Astrocyte of the hippocampus (primary cell): Measurements from ENCODE around the gene NAA15.
"Not testable (repeated sequence)": the region's sequence is repeated elsewhere in the genome, so short reads cannot be mapped to it uniquely, and the experiment has no call there.

ENCODE experiments used
- DNase-seq: peaks from one replicate; pipeline ENCODE4 v3.0.0; 2011; ENCODE audit warnings: low read depth, low spot score

Gene NAA15

DNA sequence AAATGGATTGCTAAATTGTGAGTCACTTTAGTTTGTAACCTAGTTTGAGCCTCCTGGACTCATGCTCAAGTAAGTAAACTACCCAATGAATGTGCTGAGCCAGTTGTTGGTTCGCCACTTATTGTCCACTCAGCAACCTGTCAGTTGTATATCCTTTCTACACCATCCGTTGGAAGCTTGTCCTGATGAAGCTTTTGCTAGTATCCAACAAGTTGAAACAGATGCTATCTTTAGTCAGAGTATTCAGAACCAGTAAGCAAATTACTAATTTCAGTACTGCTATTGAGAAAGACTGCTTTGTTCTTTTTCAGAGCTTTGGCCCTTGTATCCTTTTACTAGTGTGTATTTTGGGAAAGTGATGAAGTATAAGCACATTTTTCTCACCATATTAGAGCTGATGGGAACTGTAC is 4.3 kb upstream of the NAA15 start:
- peak; percentile 42 for DNase-seq

DNA sequence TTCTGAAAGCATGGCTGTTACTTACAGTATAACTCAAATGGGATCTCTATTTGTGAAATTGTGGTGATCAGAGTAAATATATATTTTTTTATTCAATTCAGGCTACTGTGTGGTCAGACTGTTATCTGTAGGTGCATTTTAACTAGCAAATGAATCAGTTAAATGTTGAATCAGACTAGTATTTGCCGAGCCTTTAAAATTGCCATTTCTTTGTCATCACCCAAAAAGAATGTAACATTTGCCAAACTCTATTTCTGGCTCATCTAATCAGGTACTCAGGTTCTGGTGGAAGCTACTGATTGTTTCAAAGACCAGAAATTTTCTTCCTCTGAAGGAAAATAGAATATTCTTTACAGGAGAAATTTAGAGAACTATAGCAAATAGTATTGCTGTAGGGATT is 1.8 kb upstream of the NAA15 start:
- DNase-seq = peak; percentile 26

DNA sequence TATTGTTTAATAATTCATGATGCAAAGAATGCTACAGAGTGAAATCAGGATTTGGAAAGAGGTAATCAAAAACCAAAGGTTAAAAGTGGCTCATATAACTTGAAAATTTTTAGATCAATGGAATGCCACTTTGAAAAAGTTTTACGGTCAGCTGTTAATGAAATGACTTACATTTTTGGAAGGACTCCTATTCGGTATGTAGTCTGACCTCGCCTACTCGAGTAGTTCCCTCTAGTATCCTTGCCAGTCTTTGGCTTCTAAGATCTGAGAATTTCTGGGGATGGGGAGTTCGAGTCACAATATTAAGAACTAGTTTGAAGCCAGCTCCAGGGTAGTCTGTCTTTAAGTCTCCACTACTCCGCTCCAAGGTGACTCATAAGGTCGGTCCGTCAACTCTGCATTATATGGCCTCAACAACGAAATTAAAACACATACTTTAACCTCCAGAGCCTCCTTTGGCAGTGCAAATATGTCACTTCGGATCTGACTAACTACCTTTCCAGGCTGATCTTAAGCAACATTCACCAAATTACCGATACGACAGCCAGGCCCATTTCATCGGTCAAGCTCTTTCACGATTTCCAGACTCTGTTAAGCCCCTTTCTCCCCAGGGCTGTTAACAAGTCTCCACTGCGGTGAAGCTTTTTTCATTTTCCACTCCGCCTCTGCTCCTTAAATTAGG is 733 bp upstream of the NAA15 start:
- DNase-seq = peak; percentile 71

GRCh38 chr4:139301821-139302611 is 711 bp downstream of the NAA15 start, which contains the start of gene NDUFC1:
Gene NDUFC1 (minus strand): TSS chr4:139302477. CDS start chr4:139295798, 6,679 bp downstream.
- DNase-seq = peak; percentile 68

DNA sequence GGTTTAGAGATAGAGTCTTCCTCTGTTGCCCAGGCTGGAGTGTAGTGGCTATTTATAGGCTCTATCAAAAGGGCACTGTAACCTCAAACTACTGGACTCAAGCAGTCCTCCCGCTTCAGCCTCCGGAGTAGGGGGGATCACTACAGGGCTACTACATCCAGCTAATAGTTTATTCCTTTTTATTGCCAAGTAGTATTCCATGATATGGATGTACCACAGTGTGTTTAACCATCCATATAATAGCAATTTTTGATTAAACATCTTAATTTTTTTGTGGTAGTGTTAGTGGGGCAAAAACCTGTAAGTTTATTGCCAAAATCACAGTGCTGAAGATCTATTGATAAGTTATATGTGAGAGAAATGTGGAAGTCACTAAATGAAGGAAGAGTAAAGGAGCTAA is 3.6 kb downstream of the NAA15 start:
- no peak for DNase-seq

DNA sequence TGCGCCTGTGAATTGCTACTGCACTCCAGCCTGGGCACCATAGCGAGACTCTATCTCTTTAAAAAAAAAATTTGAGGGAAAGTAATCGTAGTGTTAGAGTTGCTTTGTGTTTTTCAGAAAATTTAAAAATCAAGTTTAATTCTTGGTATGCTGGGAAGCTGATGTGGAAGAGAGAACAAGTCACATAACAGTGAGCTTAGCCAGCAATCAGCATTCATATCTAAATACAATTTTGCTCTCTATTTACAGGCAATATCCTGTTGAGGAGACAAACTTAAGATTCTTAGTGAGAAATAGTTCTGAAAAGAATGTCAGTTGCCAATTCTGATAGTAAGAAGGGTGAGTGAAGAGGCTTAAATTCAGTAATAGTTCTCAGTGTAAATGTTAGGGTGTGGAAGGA is 10.6 kb downstream of the NAA15 start:
- DNase-seq = no peak

DNA sequence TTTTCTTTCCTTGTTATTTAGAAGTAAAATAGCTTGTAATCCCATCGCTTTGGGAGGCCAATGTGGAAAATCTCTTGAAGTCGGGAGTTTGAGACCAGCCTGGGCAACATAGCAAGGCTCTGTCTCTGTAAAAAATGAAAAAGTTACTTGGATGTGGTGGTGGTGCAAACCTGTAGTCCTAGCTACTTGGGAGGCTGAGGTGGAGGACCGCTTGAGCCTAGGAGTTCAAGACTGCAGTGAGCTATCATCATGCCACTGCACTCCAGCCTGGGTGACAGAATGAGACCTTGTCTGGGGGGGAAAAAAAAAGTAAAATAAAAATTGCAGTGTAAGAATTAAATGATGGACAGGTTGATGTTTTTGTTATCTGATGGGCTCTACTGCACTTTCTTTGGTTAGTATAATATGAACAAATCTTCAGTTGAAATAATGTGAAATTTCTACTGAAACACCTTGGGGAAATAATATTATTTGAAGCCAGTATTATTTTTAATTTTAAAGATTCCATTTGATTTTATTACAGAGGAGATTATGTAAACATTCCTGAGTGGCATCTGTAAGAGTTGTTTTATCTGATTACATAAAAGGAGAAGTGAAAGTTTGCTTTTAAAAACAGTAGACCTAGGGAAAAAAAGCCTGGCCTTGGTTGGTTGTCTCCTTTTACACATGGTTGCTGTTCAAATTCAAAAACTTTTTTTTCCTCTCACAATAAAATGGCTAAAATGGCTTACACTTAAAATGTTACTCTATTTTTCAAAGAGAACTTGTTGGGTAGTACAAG is 11.4 kb downstream of the NAA15 start:
- no peak for DNase-seq

DNA sequence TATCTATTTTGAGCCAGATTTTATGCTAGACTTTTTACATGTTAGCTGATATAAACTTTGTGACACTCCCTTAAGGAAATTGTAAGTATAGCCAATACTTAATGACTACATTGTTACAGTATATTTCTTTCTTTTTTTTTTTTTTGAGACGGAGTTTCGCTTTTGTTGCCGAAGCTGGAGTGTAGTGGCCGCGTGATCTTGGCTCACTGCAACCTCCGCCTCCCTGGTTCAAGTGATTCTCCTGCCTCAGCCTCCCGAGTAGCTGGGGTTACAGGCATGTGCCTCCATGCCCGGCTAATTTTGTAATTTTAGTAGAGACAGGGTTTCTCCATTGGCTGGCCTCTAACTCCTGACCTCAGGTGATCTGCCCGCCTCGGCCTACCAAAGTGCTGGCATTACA is 12.1 kb downstream of the NAA15 start:
- DNase-seq = not testable (repeated sequence)

GRCh38 chr4:139314047-139314800 is 12.9 kb downstream of the NAA15 start:
- no peak for DNase-seq

- no peak for DNase-seq
Measured at GRCh38 chr4:139315221-139315675, 13.9 kb downstream of the NAA15 start.

DNA sequence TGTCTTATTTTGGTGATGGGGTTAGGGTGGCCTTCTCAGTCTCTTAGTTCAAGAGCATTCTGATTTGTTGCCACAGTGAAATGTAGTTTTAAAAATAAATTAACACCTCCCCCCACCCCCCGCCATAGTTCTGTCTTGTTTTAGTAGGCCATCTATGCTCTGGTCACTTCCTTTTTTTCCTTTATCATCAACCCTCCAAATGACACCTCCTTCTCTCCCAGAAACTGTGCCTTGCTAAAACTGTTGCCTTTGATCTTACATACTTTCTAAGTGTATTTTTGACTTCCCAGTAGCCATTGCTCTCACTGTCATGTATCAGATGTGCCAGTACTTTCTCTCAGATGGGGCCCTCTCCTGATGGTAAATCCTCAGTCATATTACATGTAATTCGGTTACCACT is 15.4 kb downstream of the NAA15 start:
- DNase-seq = no peak

GRCh38 chr4:139317635-139318034 is 16.3 kb downstream of the NAA15 start:
- no peak for DNase-seq

- DNase-seq = no peak
Measured at GRCh38 chr4:139319571-139319970, 18.3 kb downstream of the NAA15 start.

DNA sequence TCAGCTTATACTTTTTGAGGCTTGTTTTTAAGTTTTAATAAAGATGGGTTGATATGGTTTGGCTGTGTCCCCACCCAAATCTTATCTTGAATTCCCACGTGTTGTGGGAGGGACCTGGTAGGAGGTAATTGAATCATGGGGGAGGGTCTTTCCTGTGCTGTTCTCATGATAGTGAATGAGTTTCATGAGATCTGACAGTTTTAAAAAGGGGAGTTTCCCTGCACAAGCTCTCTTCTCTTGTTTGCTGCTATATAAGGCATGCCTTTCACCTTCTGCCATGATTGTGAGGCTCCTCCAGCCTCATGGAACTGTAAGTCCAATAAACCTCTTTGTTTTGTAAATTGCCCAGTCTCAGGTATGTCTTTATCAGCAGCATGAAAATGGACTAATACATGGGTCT is 20.8 kb downstream of the NAA15 start:
- DNase-seq = not testable (repeated sequence)

GRCh38 chr4:139322541-139322940 is 21.2 kb downstream of the NAA15 start:
- DNase-seq = not testable (repeated sequence)

DNA sequence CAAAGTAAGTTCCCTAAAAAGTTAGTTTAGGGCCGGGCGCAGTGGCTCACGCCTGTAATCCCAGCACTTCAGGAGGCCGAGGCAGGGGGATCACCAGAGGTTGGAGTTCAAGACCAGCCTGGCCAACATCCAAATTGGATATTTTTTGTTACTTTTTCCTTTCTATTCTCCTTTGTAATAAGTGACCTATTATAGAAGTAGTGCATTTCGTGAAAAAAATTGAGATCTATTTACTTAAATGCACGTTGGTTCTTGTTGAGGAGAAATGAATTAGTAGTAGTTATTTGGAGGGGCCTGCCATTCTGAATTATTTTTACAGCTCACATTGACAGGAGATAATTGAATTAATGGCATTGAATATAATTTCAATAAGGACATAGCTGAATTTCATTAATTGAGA is 23.3 kb downstream of the NAA15 start:
- DNase-seq = no peak

GRCh38 chr4:139329665-139330200 is 28.4 kb downstream of the NAA15 start:
- DNase-seq = no peak

DNA sequence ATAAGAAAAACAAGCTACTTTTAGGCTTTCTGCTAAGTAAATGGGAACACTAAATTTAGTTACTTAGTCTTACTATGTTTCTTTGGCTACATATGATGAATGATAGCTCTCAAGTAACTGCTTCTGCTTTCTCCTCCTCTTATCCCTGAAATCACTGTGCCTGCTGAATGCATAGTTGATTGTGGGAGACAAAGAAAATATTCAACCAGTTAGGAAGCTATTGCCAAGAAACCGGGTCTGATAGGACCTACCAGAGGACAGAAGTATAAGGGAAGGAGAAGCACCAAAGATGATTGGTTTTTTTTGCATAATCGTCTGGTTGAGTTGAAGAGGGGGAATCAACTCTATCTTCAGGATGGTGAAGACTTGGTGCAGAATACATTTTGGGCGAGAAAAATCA is 29.0 kb downstream of the NAA15 start:
- DNase-seq = no peak

DNA sequence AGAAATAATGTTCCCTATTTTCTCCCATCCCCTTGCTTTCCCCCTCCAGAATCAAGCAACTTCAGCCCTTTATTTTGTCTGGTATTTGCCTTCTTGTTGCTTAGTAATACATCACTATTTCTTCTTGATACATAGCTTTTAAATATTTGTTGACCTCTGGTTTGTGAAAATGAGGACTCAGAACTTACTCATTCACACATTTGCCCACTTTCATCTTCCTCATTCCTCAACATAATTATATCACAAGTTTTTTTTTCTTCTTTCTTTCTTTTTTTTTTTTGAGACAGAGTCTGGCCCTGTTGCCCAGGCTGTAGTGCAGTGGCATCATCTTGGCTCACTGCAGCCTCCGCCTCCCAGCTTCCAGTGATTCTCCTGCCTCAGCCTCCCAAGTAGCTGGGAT is 29.9 kb downstream of the NAA15 start:
- no peak for DNase-seq

DNA sequence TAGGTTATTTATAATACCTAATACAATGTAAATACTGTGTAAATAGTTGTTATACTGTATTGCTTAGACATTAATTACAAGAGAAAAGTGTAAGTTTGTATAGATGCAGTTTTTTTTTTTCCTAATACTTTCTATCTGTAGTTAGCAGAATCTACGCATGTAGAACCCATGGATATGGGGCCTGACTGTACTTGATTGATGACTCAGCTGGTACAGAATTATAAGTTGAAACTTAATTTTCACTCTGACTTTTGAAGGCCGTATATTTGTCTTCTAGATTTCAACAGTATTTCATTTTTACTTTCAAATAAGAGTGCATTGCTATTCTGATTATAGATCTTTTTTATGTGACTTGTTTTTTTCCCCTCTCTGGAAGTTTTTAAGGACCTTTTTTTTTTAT is 31.7 kb downstream of the NAA15 start:
- no peak for DNase-seq

DNA sequence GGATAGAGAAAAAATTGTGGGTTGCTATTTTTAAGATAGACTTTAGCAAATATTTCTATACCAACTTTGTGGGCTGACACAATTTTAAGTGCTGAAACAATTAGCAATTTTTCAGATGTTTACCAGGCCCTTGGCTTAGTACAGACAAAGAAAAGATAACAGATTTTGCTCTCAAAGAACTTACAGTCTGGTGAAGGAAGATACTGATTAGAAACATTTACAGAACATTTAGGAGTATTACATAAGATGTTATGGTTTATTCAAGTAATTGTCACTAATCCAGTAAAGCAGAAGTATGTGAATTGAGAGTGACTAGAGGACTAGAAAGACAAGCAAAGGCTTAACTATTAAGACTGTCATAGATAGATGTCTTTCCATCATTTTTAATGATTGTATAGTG is 36.3 kb downstream of the NAA15 start:
- DNase-seq = no peak
